HG02798 (cell line): Measurements from ENCODE around the gene TOMM40L.
A peak's percentile ranks its signal among the peaks of the same experiment; 100 is the strongest.

Experiments used
- ATAC-seq: cut with Tn5 transposase; IDR thresholded peaks from one replicate; pipeline ENCODE4 v1.9.1; 2021; ENCODE audit warnings: mild to moderate bottlenecking; ENCODE audit not compliant: unreplicated experiment, poor library complexity

The TOMM40L gene

GRCh38 chr1:161225534-161226319, at the start of gene TOMM40L:
Gene TOMM40L (plus strand): TSS chr1:161226060. CDS start chr1:161226490, 430 bp downstream.
- ATAC-seq: peak; percentile 98

- peak; percentile 1 for ATAC-seq
These were observed 49.3 kb upstream of the TOMM40L start for GRCh38 chr1:161176468-161177111.

- ATAC-seq: peak; percentile 85
These were observed 48.5 kb upstream of the TOMM40L start, which contains the start of gene B4GALT3 for GRCh38 chr1:161177112-161177935. Gene B4GALT3 (minus strand): TSS chr1:161177507. CDS start chr1:161176060, 1,447 bp downstream.

- no peak for ATAC-seq
These were observed 48.0 kb upstream of the TOMM40L start for GRCh38 chr1:161177936-161178244.

GRCh38 chr1:161179698-161180097, 46.2 kb upstream of the TOMM40L start:
- no peak for ATAC-seq

GRCh38 chr1:161180639-161181038, 45.2 kb upstream of the TOMM40L start:
- no peak for ATAC-seq

GRCh38 chr1:161182214-161182613, 43.6 kb upstream of the TOMM40L start:
- ATAC-seq: peak; percentile 33

GRCh38 chr1:161185282-161185682, 40.6 kb upstream of the TOMM40L start:
- peak; percentile 81 for ATAC-seq

- ATAC-seq: peak; percentile 25
These were observed 40.0 kb upstream of the TOMM40L start for GRCh38 chr1:161185732-161186311.

- no peak for ATAC-seq
These were observed 38.5 kb upstream of the TOMM40L start for GRCh38 chr1:161187311-161187710.

GRCh38 chr1:161188381-161188780, 37.5 kb upstream of the TOMM40L start:
- ATAC-seq: no peak

GRCh38 chr1:161189036-161189435, 36.8 kb upstream of the TOMM40L start:
- no peak for ATAC-seq

- ATAC-seq: no peak
These were observed 34.8 kb upstream of the TOMM40L start for GRCh38 chr1:161190962-161191521.

GRCh38 chr1:161191971-161192370, 33.9 kb upstream of the TOMM40L start:
- no peak for ATAC-seq

- peak; percentile 60 for ATAC-seq
These were observed 33.1 kb upstream of the TOMM40L start for GRCh38 chr1:161192476-161193465.

GRCh38 chr1:161193561-161194235, 32.2 kb upstream of the TOMM40L start:
- ATAC-seq: no peak

GRCh38 chr1:161195171-161195570, 30.7 kb upstream of the TOMM40L start:
- peak; percentile 46 for ATAC-seq

GRCh38 chr1:161196111-161196510, 29.7 kb upstream of the TOMM40L start:
- no peak for ATAC-seq
